GM19240 (cell line): ENCODE data around the gene CDK7.
"Not testable (repeated sequence)": the region's sequence is repeated elsewhere in the genome, so short reads cannot be mapped to it uniquely, and the experiment has no call there.

ENCODE experiments used
- DNase-seq: peaks from one replicate; pipeline ENCODE4 v3.0.0; 2011; ENCODE audit warnings: low spot score; ENCODE audit not compliant: insufficient read length

Gene CDK7

GRCh38 chr5:69234457-69235268 lies at the start of gene CDK7:
CDK7 (plus strand) TSS chr5:69234886; CDS start chr5:69234976, 90 bp downstream.
- peak; percentile 93 for DNase-seq

- DNase-seq, result no peak
These were observed 47.3 kb upstream of the CDK7 start for GRCh38 chr5:69187342-69187741.

- DNase-seq, result peak; percentile 10
These were observed 45.9 kb upstream of the CDK7 start for GRCh38 chr5:69188811-69189161.

- peak; percentile 73 for DNase-seq
These were observed 45.3 kb upstream of the CDK7 start, which contains the start of gene CENPH for GRCh38 chr5:69189162-69190086. CENPH (plus strand) TSS chr5:69189583; CDS start chr5:69189635, 52 bp downstream.

GRCh38 chr5:69202497-69202896 lies 32.2 kb upstream of the CDK7 start:
- no peak for DNase-seq

GRCh38 chr5:69206528-69207190 lies 28.0 kb upstream of the CDK7 start:
- DNase-seq, result no peak

GRCh38 chr5:69209602-69210001 lies 25.1 kb upstream of the CDK7 start:
- no peak for DNase-seq

GRCh38 chr5:69211200-69211599 lies 23.5 kb upstream of the CDK7 start:
- DNase-seq, result no peak

- DNase-seq, result no peak
These were observed 22.7 kb upstream of the CDK7 start for GRCh38 chr5:69212022-69212421.

GRCh38 chr5:69213513-69214215 lies 21.0 kb upstream of the CDK7 start:
- DNase-seq, result no peak

- no peak for DNase-seq
These were observed 17.6 kb upstream of the CDK7 start for GRCh38 chr5:69217151-69217511.

- DNase-seq, result peak; percentile 92
These were observed 16.8 kb upstream of the CDK7 start for GRCh38 chr5:69217548-69218526.

GRCh38 chr5:69219939-69220338 lies 14.7 kb upstream of the CDK7 start:
- no peak for DNase-seq

GRCh38 chr5:69220371-69220770 lies 14.3 kb upstream of the CDK7 start:
- DNase-seq, result not testable (repeated sequence)

GRCh38 chr5:69220833-69221232 lies 13.9 kb upstream of the CDK7 start:
- not testable (repeated sequence) for DNase-seq

GRCh38 chr5:69224520-69224919 lies 10.2 kb upstream of the CDK7 start:
- no peak for DNase-seq

- DNase-seq, result no peak
These were observed 8.8 kb upstream of the CDK7 start for GRCh38 chr5:69225860-69226259.

- DNase-seq, result no peak
These were observed 4.5 kb upstream of the CDK7 start for GRCh38 chr5:69230181-69230580.

- no peak for DNase-seq
These were observed 3.4 kb upstream of the CDK7 start for GRCh38 chr5:69231281-69231680.

GRCh38 chr5:69231851-69232250 lies 2.8 kb upstream of the CDK7 start:
- DNase-seq, result no peak
